LoVo (cell line): Measurements from ENCODE around the gene CCDC141.

ENCODE experiments used
- DNase-seq: peaks from one replicate; pipeline ENCODE4 v3.0.0-alpha.2; 2016; ENCODE audit warnings: low spot score

The CCDC141 gene

GRCh38 chr2:178827739-178828485, 222.0 kb downstream of the CCDC141 start:
- DNase-seq, result no peak

GRCh38 chr2:178827111-178827510, 222.8 kb downstream of the CCDC141 start:
- DNase-seq, result no peak

GRCh38 chr2:178825183-178825582, 224.8 kb downstream of the CCDC141 start:
- no peak for DNase-seq

GRCh38 chr2:178824181-178824580, 225.8 kb downstream of the CCDC141 start:
- DNase-seq, result no peak

- no peak for DNase-seq
These were observed 229.9 kb downstream of the CCDC141 start for GRCh38 chr2:178819992-178820391.

GRCh38 chr2:178819147-178819875, 230.6 kb downstream of the CCDC141 start:
- no peak for DNase-seq

GRCh38 chr2:178811901-178812300, 238.0 kb downstream of the CCDC141 start:
- DNase-seq, result no peak

- no peak for DNase-seq
These were observed 238.9 kb downstream of the CCDC141 start for GRCh38 chr2:178811045-178811444.

GRCh38 chr2:178810422-178810821, 239.5 kb downstream of the CCDC141 start:
- DNase-seq, result no peak

- DNase-seq, result no peak
These were observed 242.5 kb downstream of the CCDC141 start, which contains the start of gene TTN for GRCh38 chr2:178807227-178808008. TTN (minus strand) TSS chr2:178807423; CDS start chr2:178804642, 2,781 bp downstream.

GRCh38 chr2:178806543-178806942, 243.4 kb downstream of the CCDC141 start:
- DNase-seq, result no peak

GRCh38 chr2:178805457-178805856, 244.5 kb downstream of the CCDC141 start:
- no peak for DNase-seq

- DNase-seq, result peak; percentile 29
These were observed 245.1 kb downstream of the CCDC141 start for GRCh38 chr2:178804791-178805190.

GRCh38 chr2:178800510-178800909, 249.4 kb downstream of the CCDC141 start:
- no peak for DNase-seq

- no peak for DNase-seq
These were observed 250.6 kb downstream of the CCDC141 start for GRCh38 chr2:178799305-178799704.

- peak; percentile 51 for DNase-seq
These were observed 253.8 kb downstream of the CCDC141 start for GRCh38 chr2:178796079-178796677.

GRCh38 chr2:178787934-178788333, 262.0 kb downstream of the CCDC141 start:
- no peak for DNase-seq

GRCh38 chr2:178787155-178787554, 262.8 kb downstream of the CCDC141 start:
- DNase-seq, result no peak

- DNase-seq, result no peak
These were observed 266.0 kb downstream of the CCDC141 start for GRCh38 chr2:178783889-178784288.

GRCh38 chr2:178782236-178782635, 267.7 kb downstream of the CCDC141 start:
- DNase-seq, result no peak
